Vagina (tissue), 2 donors: ENCODE measurements around the gene C19orf67. TPM values are rescaled to one million over a fixed set of nuclear protein-coding genes. Genes with fewer than 3 reads are reported as not detected.

Experiments
- DNase-seq, 2 donors: peaks; one replicate each; pipeline ENCODE4 v3.0.0-alpha.2; 2017; ENCODE audit errors: extremely low spot score in 2 of 2
- H3K27ac ChIP-seq: fragments of 200-600 bp; sonication (generic); one replicate; pipeline ENCODE4 v1.5.1; 2019
- H3K27me3 ChIP-seq: fragments of 200-600 bp; sonication (generic); one replicate; pipeline ENCODE4 v1.5.1; 2019
- H3K36me3 ChIP-seq, 2 donors: fragments of 200-600 bp; sonication (generic); one replicate each; pipeline ENCODE4 v1.5.1; 2017 to 2019
- H3K4me1 ChIP-seq: fragments of 200-600 bp; sonication (generic); one replicate; pipeline ENCODE4 v1.5.1; 2019
- H3K4me3 ChIP-seq, 2 donors: fragments of 200-600 bp; sonication (generic); 1 replicate in 1 of 2; 2 replicates in 1 of 2; pipeline ENCODE4 v1.5.1; 2016 to 2019
- H3K9me3 ChIP-seq: fragments of 200-600 bp; sonication (generic); one replicate; pipeline ENCODE4 v1.5.1; 2019
- POLR2A ChIP-seq, 2 donors: fragments of 450-650 bp; IDR thresholded peaks; one replicate each; pipeline ENCODE4 v1.6.1; 2017; ENCODE audit warnings: antibody characterized with exemption in 2 of 2, mild to moderate bottlenecking in 2 of 2, moderate library complexity in 2 of 2
- POLR2AphosphoS5 ChIP-seq, 2 donors: sonication (generic); formaldehyde crosslinking; IDR thresholded peaks; one replicate each; pipeline ENCODE4 v1.9.0; 2017; ENCODE audit warnings: antibody characterized with exemption in 2 of 2, mild to moderate bottlenecking in 2 of 2, low read depth in 1 of 2; ENCODE audit not compliant: insufficient read depth in 1 of 2
- intact Hi-C: fragments of 100-400 bp; cut with DNase I; formaldehyde crosslinking; loops from one replicate; pipeline ENCODE4 v1.15.1; 2023
- total RNA-seq: library from RNA; depleted of rRNA; stranded (reverse); fragments of >200 nt; gene quantifications from one replicate; pipeline ENCODE4 v1.2.3, GENCODE V29; 2016
- TF ChIP-seq, protein P1 (sequence below), 3 experiments: fragments of 450-650 bp in 2 of 3; fragments of 200-600 bp in 1 of 3; sonication (generic) in 1 of 3; IDR thresholded peaks; one replicate each; pipeline ENCODE4 v1.5.1; 2017 to 2019; ENCODE audit warnings: antibody characterized with exemption in 3 of 3, mild to moderate bottlenecking in 2 of 3, moderate library complexity in 2 of 3

The C19orf67 gene
- total RNA-seq, 1 donor from 2014 or later: not detected

DNA sequence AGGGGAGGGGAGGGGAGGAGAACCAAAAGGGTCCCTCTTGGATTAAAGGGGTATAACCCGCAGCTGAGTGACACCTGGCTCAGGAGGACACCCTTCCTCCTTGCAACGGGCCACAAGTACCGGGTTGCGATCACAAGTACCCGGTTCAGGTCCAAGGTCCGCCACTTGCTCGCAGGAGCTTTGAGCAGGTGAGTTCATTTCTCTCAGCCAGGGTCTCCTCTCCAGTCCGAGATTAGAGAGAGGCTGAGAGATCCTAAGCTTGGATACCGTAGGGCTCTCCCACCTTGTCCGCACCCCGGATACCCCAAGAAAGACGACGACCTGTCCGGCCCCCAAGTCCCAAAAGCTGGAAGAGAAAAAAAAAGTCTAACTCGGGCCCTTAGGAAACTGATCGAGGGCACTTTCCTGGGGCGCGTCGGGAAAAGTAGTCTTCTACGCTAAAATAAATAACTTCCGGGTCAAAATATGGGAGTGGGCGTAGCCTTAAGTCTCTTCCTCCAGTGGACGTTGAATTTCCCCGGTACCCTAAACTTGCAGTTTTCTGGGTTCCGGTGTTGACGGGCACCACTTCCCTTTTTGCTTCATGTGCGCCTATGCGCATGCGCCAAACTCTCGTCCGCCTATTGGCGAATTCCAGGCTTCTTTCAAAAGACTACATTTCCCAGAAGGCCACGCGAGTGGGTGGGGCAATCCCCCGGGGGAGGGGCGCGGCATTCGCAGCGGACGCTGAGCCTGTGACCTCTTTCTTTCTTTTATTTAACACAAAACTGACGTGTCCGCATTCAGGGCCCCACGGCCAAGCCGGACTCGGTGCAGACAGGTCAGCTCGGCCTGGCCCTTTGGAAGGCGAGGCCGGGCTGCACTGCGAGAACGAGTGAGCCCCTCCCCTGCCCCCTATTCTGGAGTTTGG is 4.4 kb downstream of the C19orf67 start:
- Histone ChIP-seq H3K27ac (peak overlapping the region; percentile 92), H3K36me3 (no peaks in the 10 kb centered on the region), H3K27me3 (no peaks in the 10 kb centered on the region), H3K9me3 (no peaks in the 10 kb centered on the region), H3K4me3 (peak overlapping the region; percentile 61 to 79), H3K4me1 (peaks cover 25% of the 10 kb centered on the region)
- TF ChIP-seq POLR2A (IDR thresholded peaks at IDR 0.05) (peak; percentile 13 to 76), POLR2AphosphoS5 (IDR thresholded peaks at IDR 0.05; ENCODE audit: insufficient read depth in 1 of 2, low read depth in 1 of 2) (peak; percentile 95 to 100)
- TF ChIP-seq, protein P1, sequence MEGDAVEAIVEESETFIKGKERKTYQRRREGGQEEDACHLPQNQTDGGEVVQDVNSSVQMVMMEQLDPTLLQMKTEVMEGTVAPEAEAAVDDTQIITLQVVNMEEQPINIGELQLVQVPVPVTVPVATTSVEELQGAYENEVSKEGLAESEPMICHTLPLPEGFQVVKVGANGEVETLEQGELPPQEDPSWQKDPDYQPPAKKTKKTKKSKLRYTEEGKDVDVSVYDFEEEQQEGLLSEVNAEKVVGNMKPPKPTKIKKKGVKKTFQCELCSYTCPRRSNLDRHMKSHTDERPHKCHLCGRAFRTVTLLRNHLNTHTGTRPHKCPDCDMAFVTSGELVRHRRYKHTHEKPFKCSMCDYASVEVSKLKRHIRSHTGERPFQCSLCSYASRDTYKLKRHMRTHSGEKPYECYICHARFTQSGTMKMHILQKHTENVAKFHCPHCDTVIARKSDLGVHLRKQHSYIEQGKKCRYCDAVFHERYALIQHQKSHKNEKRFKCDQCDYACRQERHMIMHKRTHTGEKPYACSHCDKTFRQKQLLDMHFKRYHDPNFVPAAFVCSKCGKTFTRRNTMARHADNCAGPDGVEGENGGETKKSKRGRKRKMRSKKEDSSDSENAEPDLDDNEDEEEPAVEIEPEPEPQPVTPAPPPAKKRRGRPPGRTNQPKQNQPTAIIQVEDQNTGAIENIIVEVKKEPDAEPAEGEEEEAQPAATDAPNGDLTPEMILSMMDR (IDR thresholded peaks at IDR 0.05): peak in 2 of 3 experiments; percentile 7 to 26
- intact Hi-C loops: loop anchor here (5.0 kb wide), 1 partner anchor 36 kb away; the partner anchor contains the start of gene PRKACA
- peak; percentile 99 for DNase-seq

DNA sequence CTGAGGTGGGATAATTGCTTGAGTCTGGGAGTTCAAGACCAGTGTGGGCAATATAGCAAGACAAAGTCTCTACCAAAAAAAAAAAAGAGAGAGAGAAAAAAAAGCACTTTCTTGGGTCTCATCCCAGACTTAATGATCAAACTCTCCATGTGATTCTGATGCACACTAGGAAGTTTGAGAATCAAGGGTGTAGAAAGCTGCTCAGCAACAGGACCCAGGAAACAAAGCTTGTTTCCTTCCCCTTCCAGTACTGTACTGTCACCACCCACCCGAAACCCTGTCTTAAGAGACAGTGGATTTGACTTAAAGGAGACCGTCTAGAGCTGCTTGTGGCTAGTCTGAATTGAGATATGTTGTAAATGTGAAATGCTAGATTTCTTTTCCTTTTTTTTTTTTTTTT is 7.2 kb downstream of the C19orf67 start:
- intact Hi-C loops: no loop called here
- Histone ChIP-seq H3K36me3 (no peaks in the 10 kb centered on the region), H3K27me3 (no peaks in the 10 kb centered on the region), H3K9me3 (no peaks in the 10 kb centered on the region), H3K4me3 (no peak overlapping the region), H3K27ac (no peak overlapping the region), H3K4me1 (peaks cover 41% of the 10 kb centered on the region)
- no peak for TF ChIP-seq POLR2AphosphoS5 (IDR thresholded peaks at IDR 0.05; ENCODE audit: insufficient read depth in 1 of 2, low read depth in 1 of 2)
- TF ChIP-seq, protein P1 (IDR thresholded peaks at IDR 0.05): no peak
- no peak for TF ChIP-seq POLR2A (IDR thresholded peaks at IDR 0.05)
- no peak for DNase-seq

DNA sequence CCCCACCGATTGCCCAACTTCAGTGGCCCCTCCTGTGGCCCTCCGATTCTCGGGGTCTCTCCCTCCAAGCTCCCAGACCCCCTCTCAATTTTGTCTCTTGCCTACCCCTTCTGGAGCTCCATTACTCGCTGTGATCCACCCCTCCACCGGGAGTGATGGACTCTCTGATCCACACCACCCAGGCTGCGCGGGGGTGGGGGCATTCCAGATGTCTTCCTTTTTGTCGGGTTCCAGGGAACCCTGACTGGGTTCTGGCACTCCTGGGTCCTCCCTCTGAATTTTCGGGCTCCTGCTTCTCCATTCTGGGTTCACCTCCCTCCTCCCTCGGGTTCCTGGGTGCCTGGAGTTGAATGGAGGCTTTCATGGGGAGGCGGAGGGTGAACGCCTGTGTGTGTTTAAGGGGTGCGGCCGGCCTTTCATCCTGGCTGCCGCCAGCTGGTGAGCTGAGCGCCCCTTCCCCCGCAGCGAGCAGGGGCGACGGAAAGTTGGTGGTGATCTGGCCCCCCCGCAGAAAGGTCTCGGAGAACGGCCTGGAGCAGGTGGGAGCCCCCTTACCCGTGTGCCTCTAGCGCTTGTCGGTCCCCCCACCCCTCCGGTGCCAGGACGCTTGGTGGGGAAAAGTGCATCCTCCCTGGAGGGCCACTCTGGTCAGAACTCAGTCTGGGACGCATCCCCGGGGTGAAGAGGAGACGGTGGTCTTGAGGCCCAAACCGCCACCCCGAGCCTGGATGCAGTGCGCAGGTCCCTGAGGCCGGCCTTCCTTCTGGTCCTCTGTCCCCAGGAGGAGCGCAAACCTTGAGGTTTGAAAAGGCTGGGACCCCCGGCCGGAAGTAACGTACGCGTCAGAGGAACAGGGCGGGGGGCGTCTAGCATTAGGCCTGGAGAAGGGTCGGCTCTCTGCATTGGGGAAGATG is 11.4 kb downstream of the C19orf67 start:
- H3K27ac ChIP-seq: peak overlapping the region; percentile 93
- peak overlapping the region; percentile 60 to 67 for H3K4me3 ChIP-seq
- no peaks in the 10 kb centered on the region for H3K9me3 ChIP-seq
- intact Hi-C loops: loop anchor here (2.0 to 5.0 kb wide), 2 partner anchors 63 to 193 kb away; partner anchors contain the start of gene ASF1B
- no peak for DNase-seq
- peaks cover 33% of the 10 kb centered on the region for H3K4me1 ChIP-seq
- TF ChIP-seq, protein P1 (IDR thresholded peaks at IDR 0.05): no peak
- no peak for TF ChIP-seq POLR2A (IDR thresholded peaks at IDR 0.05)
- no peak for TF ChIP-seq POLR2AphosphoS5 (IDR thresholded peaks at IDR 0.05; ENCODE audit: insufficient read depth in 1 of 2, low read depth in 1 of 2)
- no peaks in the 10 kb centered on the region for H3K36me3 ChIP-seq
- no peaks in the 10 kb centered on the region for H3K27me3 ChIP-seq

DNA sequence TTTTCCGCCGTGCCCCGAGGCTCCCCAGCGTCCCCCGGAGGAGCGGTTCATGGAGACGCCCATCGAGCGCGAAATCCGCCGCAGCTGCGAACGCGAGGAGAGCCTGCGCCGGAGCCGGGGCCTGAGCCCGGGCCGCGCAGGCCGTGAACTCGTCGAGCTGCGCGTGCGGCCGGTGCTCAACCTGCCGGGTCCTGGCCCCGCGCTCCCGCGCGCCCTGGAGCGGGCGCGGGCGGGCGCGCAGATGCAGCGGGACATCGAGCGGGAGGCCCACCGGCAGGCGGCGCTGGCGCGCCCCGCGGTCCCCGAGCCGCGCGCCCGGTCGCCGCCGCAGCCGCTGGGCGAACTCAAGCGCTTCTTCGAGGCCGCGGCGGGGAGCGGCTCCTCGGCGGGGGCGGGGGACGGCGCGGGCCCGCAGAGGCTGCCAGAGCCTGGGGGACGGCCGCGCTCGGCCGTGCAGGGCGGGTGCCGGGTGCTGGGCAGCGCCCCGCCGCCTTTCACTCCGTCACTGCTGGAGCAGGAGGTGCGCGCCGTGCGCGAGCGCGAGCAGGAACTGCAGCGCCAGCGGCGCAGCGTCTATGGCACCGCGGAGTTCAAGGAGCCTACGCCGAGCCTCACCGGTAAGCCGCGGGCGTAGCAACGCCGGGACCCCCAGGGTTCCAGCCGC is 12.2 kb downstream of the C19orf67 start:
- DNase-seq: no peak
- H3K27ac ChIP-seq: peak overlapping the region; percentile 93
- no peaks in the 10 kb centered on the region for H3K27me3 ChIP-seq
- H3K9me3 ChIP-seq: no peaks in the 10 kb centered on the region
- H3K4me1 ChIP-seq: peaks cover 33% of the 10 kb centered on the region
- intact Hi-C loops: loop anchor here (5.0 kb wide), 1 partner anchor 64 kb away; the partner anchor contains the start of gene ASF1B
- no peaks in the 10 kb centered on the region for H3K36me3 ChIP-seq
- peak overlapping the region; percentile 60 to 67 for H3K4me3 ChIP-seq
- TF ChIP-seq POLR2A (IDR thresholded peaks at IDR 0.05): no peak
- peak in 1 of 2 donors; percentile 49 for TF ChIP-seq POLR2AphosphoS5 (IDR thresholded peaks at IDR 0.05; ENCODE audit: insufficient read depth in 1 of 2, low read depth in 1 of 2)
- TF ChIP-seq, protein P1 (IDR thresholded peaks at IDR 0.05): peak in 1 of 3 experiments; percentile 52
